BLaER1 treated with 17β-estradiol and CSF1 and Interleukin-3, amounts not matched to agents 10 nM and 100 nM (cell line): ENCODE data around the gene FN3K.

Source experiments
- H3K27ac ChIP-seq, 11 experiments: shearing (Covaris generic); formaldehyde crosslinking; 2 replicates each; pipeline ENCODE4 v1.8.1; 2022
- H3K27me3 ChIP-seq, 11 experiments: shearing (Covaris generic); formaldehyde crosslinking; 2 replicates each; pipeline ENCODE4 v1.8.1; 2022
- H3K36me3 ChIP-seq, 11 experiments: shearing (Covaris generic); formaldehyde crosslinking; 2 replicates each; pipeline ENCODE4 v1.8.1; 2022
- H3K4me1 ChIP-seq, 10 experiments: shearing (Covaris generic); formaldehyde crosslinking; 2 replicates each; pipeline ENCODE4 v1.8.1; 2022
- H3K4me2 ChIP-seq, 11 experiments: shearing (Covaris generic); formaldehyde crosslinking; 2 replicates each; pipeline ENCODE4 v1.8.1; 2022
- H3K4me3 ChIP-seq, 10 experiments: shearing (Covaris generic); formaldehyde crosslinking; 2 replicates each; pipeline ENCODE4 v1.8.1; 2022
- H3K9ac ChIP-seq, 11 experiments: shearing (Covaris generic); formaldehyde crosslinking; 2 replicates each; pipeline ENCODE4 v1.8.1; 2022
- H3K9me3 ChIP-seq, 11 experiments: shearing (Covaris generic); formaldehyde crosslinking; replicated peaks in 1 of 11; 2 replicates each; pipeline ENCODE4 v1.8.1; 2022
- H4K20me1 ChIP-seq, 11 experiments: shearing (Covaris generic); formaldehyde crosslinking; 2 replicates each; pipeline ENCODE4 v1.8.1; 2022
- Cebpa-rat ChIP-seq, 11 experiments: shearing (Covaris generic); IDR thresholded peaks; 2 replicates each; pipeline ENCODE4 v1.8.1; 2022

The FN3K gene

GRCh38 chr17:82698974-82699442 is 36.4 kb upstream of the FN3K start:
- Histone ChIP-seq H4K20me1 (peaks cover 0 to 18% (median 12%) of the 10 kb centered on the region in 11 experiments; a peak in 10 of 22 replicates), H3K4me2 (peak overlapping the region; percentile 93 to 99 (median 97)), H3K36me3 (peaks cover 0 to 23% (median 12%) of the 10 kb centered on the region in 11 experiments; a peak in 12 of 22 replicates), H3K27ac (no peak overlapping the region), H3K4me3 (peak overlapping the region; percentile 58 to 77 (median 67)), H3K4me1 (peaks cover 9 to 41% (median 22%) of the 10 kb centered on the region in 10 experiments), H3K27me3 (peaks cover 25 to 50% (median 31%) of the 10 kb centered on the region in 11 experiments), H3K9me3 (peaks cover 25 to 33% (median 32%) of the 10 kb centered on the region in 11 experiments), H3K9ac (peak overlapping the region; percentile 37 to 72 (median 63); a peak in 18 of 22 replicates)
- TF ChIP-seq Cebpa-rat (IDR thresholded peaks at IDR 0.05) = no peak

GRCh38 chr17:82699551-82699950 is 35.9 kb upstream of the FN3K start:
- Histone ChIP-seq H3K27me3 (peaks cover 25 to 46% (median 31%) of the 10 kb centered on the region in 11 experiments), H3K4me3 (peak overlapping the region in 8 of 10 experiments; percentile 61 to 68 (median 67); a peak in 9 of 20 replicates), H3K4me1 (peaks cover 14 to 46% (median 28%) of the 10 kb centered on the region in 10 experiments), H3K4me2 (peak overlapping the region; percentile 93 to 99 (median 97)), H3K9ac (no peak overlapping the region), H4K20me1 (peaks cover 0 to 18% (median 12%) of the 10 kb centered on the region in 11 experiments; a peak in 10 of 22 replicates), H3K9me3 (peaks cover 20 to 27% (median 27%) of the 10 kb centered on the region in 11 experiments), H3K36me3 (peaks cover 0 to 18% (median 8%) of the 10 kb centered on the region in 11 experiments; a peak in 11 of 22 replicates), H3K27ac (no peak overlapping the region)
- no peak for TF ChIP-seq Cebpa-rat (IDR thresholded peaks at IDR 0.05)

- H3K36me3 ChIP-seq = no peaks in the 10 kb centered on the region
- no peak overlapping the region for H3K9ac ChIP-seq
- H3K4me2 ChIP-seq = no peak overlapping the region; a peak in 1 of 22 replicates
- H3K4me1 ChIP-seq = peaks cover 28 to 54% (median 35%) of the 10 kb centered on the region in 10 experiments
- no peak overlapping the region for H3K4me3 ChIP-seq
- H3K27ac ChIP-seq = no peak overlapping the region
- TF ChIP-seq Cebpa-rat (IDR thresholded peaks at IDR 0.05) = no peak
- H3K27me3 ChIP-seq = peaks cover 7 to 21% (median 12%) of the 10 kb centered on the region in 11 experiments
- H3K9me3 ChIP-seq = no peaks in the 10 kb centered on the region
- H4K20me1 ChIP-seq = peaks cover 0 to 10% (median 6%) of the 10 kb centered on the region in 11 experiments; a peak in 10 of 22 replicates
Measured at GRCh38 chr17:82702231-82702927, 33.0 kb upstream of the FN3K start.

GRCh38 chr17:82703036-82703745 is 32.2 kb upstream of the FN3K start:
- Histone ChIP-seq H4K20me1 (peaks cover 0 to 8% (median 0%) of the 10 kb centered on the region in 11 experiments; a peak in 3 of 22 replicates), H3K4me3 (no peak overlapping the region)

GRCh38 chr17:82703935-82704865 is 31.2 kb upstream of the FN3K start:
- no peak for TF ChIP-seq Cebpa-rat (IDR thresholded peaks at IDR 0.05)

More at GRCh38 chr17:82703036-82703745, 32.2 kb upstream of the FN3K start:
- Histone ChIP-seq H3K4me2 (peak overlapping the region in 1 of 11 experiments; percentile 12; a peak in 1 of 22 replicates), H3K27me3 (peaks cover 0 to 13% (median 5%) of the 10 kb centered on the region in 11 experiments; a peak in 7 of 22 replicates), H3K4me1 (peaks cover 30 to 56% (median 36%) of the 10 kb centered on the region in 10 experiments), H3K9me3 (no peaks in the 10 kb centered on the region), H3K36me3 (no peaks in the 10 kb centered on the region), H3K27ac (no peak overlapping the region), H3K9ac (no peak overlapping the region)
- no peak for TF ChIP-seq Cebpa-rat (IDR thresholded peaks at IDR 0.05)

GRCh38 chr17:82704886-82705285 is 30.5 kb upstream of the FN3K start:
- no peak overlapping the region for H3K4me3 ChIP-seq
- peak overlapping the region; percentile 61 to 79 (median 72); a peak in 21 of 22 replicates for H3K4me2 ChIP-seq
- H3K4me1 ChIP-seq = peaks cover 26 to 51% (median 31%) of the 10 kb centered on the region in 10 experiments
- no peak for TF ChIP-seq Cebpa-rat (IDR thresholded peaks at IDR 0.05)
- peaks cover 0 to 4% (median 0%) of the 10 kb centered on the region in 11 experiments; a peak in 2 of 22 replicates for H4K20me1 ChIP-seq
- no peaks in the 10 kb centered on the region for H3K36me3 ChIP-seq
- H3K9ac ChIP-seq = peak overlapping the region in 1 of 11 experiments; percentile 31; a peak in 1 of 22 replicates
- peaks cover 0 to 5% (median 2%) of the 10 kb centered on the region in 11 experiments; a peak in 5 of 22 replicates for H3K27me3 ChIP-seq
- no peaks in the 10 kb centered on the region for H3K9me3 ChIP-seq
- H3K27ac ChIP-seq = no peak overlapping the region

More at GRCh38 chr17:82703935-82704865, 31.2 kb upstream of the FN3K start:
- H3K27me3 ChIP-seq = peaks cover 0 to 11% (median 5%) of the 10 kb centered on the region in 11 experiments; a peak in 7 of 22 replicates
- no peak overlapping the region for H3K4me3 ChIP-seq
- H3K27ac ChIP-seq = no peak overlapping the region
- H3K9me3 ChIP-seq = no peaks in the 10 kb centered on the region
- H3K4me2 ChIP-seq = peak overlapping the region; percentile 61 to 79 (median 72)
- peaks cover 0 to 8% (median 0%) of the 10 kb centered on the region in 11 experiments; a peak in 3 of 22 replicates for H4K20me1 ChIP-seq
- H3K36me3 ChIP-seq = no peaks in the 10 kb centered on the region
- peak overlapping the region in 3 of 11 experiments; percentile 22 to 31 (median 31); a peak in 2 of 22 replicates for H3K9ac ChIP-seq
- H3K4me1 ChIP-seq = peaks cover 28 to 56% (median 35%) of the 10 kb centered on the region in 10 experiments

GRCh38 chr17:82705756-82706155 is 29.7 kb upstream of the FN3K start:
- 0 out of 22 replicates have a peak overlapping the region, but pooled peaks of 1 of the 11 experiments have one; percentile 72 for H3K4me2 ChIP-seq
- H3K36me3 ChIP-seq = no peaks in the 10 kb centered on the region
- H3K4me1 ChIP-seq = peaks cover 26 to 50% (median 31%) of the 10 kb centered on the region in 10 experiments
- no peak for TF ChIP-seq Cebpa-rat (IDR thresholded peaks at IDR 0.05)
- peaks cover 0 to 5% (median 0%) of the 10 kb centered on the region in 11 experiments; a peak in 2 of 22 replicates for H3K27me3 ChIP-seq
- no peak overlapping the region for H3K27ac ChIP-seq
- H3K9ac ChIP-seq = no peak overlapping the region
- H3K9me3 ChIP-seq = no peaks in the 10 kb centered on the region
- no peak overlapping the region for H3K4me3 ChIP-seq
- H4K20me1 ChIP-seq = peaks cover 0 to 4% (median 0%) of the 10 kb centered on the region in 11 experiments; a peak in 3 of 22 replicates
